Stomach (tissue), 9 donors: ENCODE results near the gene MACC1. TPM values are rescaled to one million over a fixed set of nuclear protein-coding genes. Genes with fewer than 3 reads are reported as not detected.

Experiments
- DNase-seq, 2 donors: peaks; one replicate each; pipeline versions ENCODE4 v3.0.0 to v3.0.0-alpha.2; 2013 to 2019
- H3K27ac ChIP-seq, 5 donors: fragments of 200-600 bp in 4 of 5; sonication (generic) in 4 of 5; one replicate each; pipeline ENCODE4 v1.5.1; 2013 to 2019; ENCODE audit warnings: mild to moderate bottlenecking in 1 of 5, moderate library complexity in 1 of 5
- H3K27me3 ChIP-seq, 3 donors: fragments of 200-600 bp; sonication (generic); one replicate each; pipeline ENCODE4 v1.5.1; 2017 to 2019; ENCODE audit warnings: mixed run types in 1 of 3
- H3K36me3 ChIP-seq, 4 donors: fragments of 200-600 bp; sonication (generic); 1 replicate in 3 of 4; 2 replicates in 1 of 4; pipeline ENCODE4 v1.5.1; 2016 to 2019
- H3K4me1 ChIP-seq, 4 donors: fragments of 200-600 bp; sonication (generic); one replicate each; pipeline ENCODE4 v1.5.1; 2016 to 2019
- H3K4me3 ChIP-seq, 4 donors: fragments of 200-600 bp; sonication (generic) in 3 of 4; one replicate each; pipeline ENCODE4 v1.5.1; 2016 to 2019; ENCODE audit warnings: mild to moderate bottlenecking in 1 of 4
- H3K9me3 ChIP-seq, 4 donors: fragments of 200-600 bp; sonication (generic); one replicate each; pipeline ENCODE4 v1.5.1; 2016 to 2019
- CTCF ChIP-seq, 7 experiments: fragments of 450-650 bp in 4 of 7; fragments of 200-600 bp in 3 of 7; sonication (generic) in 3 of 7; IDR thresholded peaks; one replicate each; pipeline ENCODE4 v1.5.1; 2016 to 2019; ENCODE audit warnings: antibody characterized with exemption in 7 of 7, control low read depth in 2 of 7, mild to moderate bottlenecking in 1 of 7
- EP300 ChIP-seq: sonication (generic); formaldehyde crosslinking; IDR thresholded peaks from one replicate; pipeline ENCODE4 v1.6.1; 2017; ENCODE audit warnings: antibody characterized with exemption
- POLR2A ChIP-seq, 4 donors: fragments of 450-650 bp; IDR thresholded peaks; one replicate each; pipeline ENCODE4 v1.6.1; 2016; ENCODE audit warnings: antibody characterized with exemption in 4 of 4, control low read depth in 2 of 4, mild to moderate bottlenecking in 1 of 4, moderate library complexity in 1 of 4
- POLR2AphosphoS5 ChIP-seq, 3 donors: sonication (generic); formaldehyde crosslinking; IDR thresholded peaks; one replicate each; pipeline ENCODE4 v1.6.1; 2016; ENCODE audit warnings: antibody characterized with exemption in 3 of 3
- WGBS, 5 donors: extraction: QIAGEN DNeasy Blood & Tissue Kit in 3 of 5; methylation state at CpG; one replicate each; pipeline versions ENCODE4 v1.1.5 to v1.1.7; 2013 to 2018; 5-methylcytosine and 5-hydroxymethylcytosine counted together
- intact Hi-C: fragments of 100-400 bp; cut with DNase I; formaldehyde crosslinking; loops from one replicate; pipeline ENCODE4 v1.15.1; 2023; ENCODE audit warnings: low total_unique reads
- polyA plus RNA-seq, 3 donors: library from polyadenylated mRNA; stranded (reverse); fragments of 200-250 nt; gene quantifications; one replicate each; pipeline ENCODE4 v1.2.3, GENCODE V29; 2013
- total RNA-seq, 5 donors: library from RNA; depleted of rRNA; stranded (reverse); fragments of >200 nt; gene quantifications; one replicate each; pipeline versions ENCODE4 v1.1.0 to v1.2.3, GENCODE V29; 2014 to 2016
- donor health status: healthy with polysubstance abuse.
- donor health status: Bipolar disorder and iron deficiency.
- donor health status: healthy.

The MACC1 gene
- total and polyA plus RNA-seq, 8 donors = 0.76 to 41.7 (median 2.2) TPM; not detected in 1

GRCh38 chr7:20193873-20194272 lies 23.3 kb downstream of the MACC1 start:
- no peak overlapping the region for H3K4me3 ChIP-seq
- no peak overlapping the region for H3K27ac ChIP-seq
- H3K9me3 ChIP-seq = peaks cover 0 to 9% (median 2%) of the 10 kb centered on the region in 4 donors
- H3K36me3 ChIP-seq = no peaks in the 10 kb centered on the region
- H3K4me1 ChIP-seq = peaks cover 0 to 27% (median 13%) of the 10 kb centered on the region in 4 donors
- H3K27me3 ChIP-seq = no peaks in the 10 kb centered on the region
- TF ChIP-seq EP300 (no peak), CTCF (IDR thresholded peaks at IDR 0.05) (no peak), POLR2AphosphoS5 (IDR thresholded peaks at IDR 0.05) (no peak), POLR2A (IDR thresholded peaks at IDR 0.05) (no peak)
- intact Hi-C loops = no loop called here
- WGBS, 5 donors = 84 to 96% (median 91%) methylated on average over 6 of the region's 6 CpGs
- no peak for DNase-seq

- H3K27me3 ChIP-seq = no peaks in the 10 kb centered on the region
- no peaks in the 10 kb centered on the region for H3K36me3 ChIP-seq
- no peak for TF ChIP-seq POLR2AphosphoS5 (IDR thresholded peaks at IDR 0.05)
- TF ChIP-seq EP300 = no peak
- TF ChIP-seq POLR2A (IDR thresholded peaks at IDR 0.05) = no peak
- no peak for TF ChIP-seq CTCF (IDR thresholded peaks at IDR 0.05)
- intact Hi-C loops = no loop called here
- H3K9me3 ChIP-seq = peaks cover 0 to 9% (median 2%) of the 10 kb centered on the region in 4 donors
- WGBS, 5 donors = 24 to 45% (median 43%) methylated on average over 1 of the region's 1 CpG
- peaks cover 0 to 22% (median 7%) of the 10 kb centered on the region in 4 donors for H3K4me1 ChIP-seq
- no peak overlapping the region for H3K27ac ChIP-seq
- DNase-seq = no peak
- no peak overlapping the region for H3K4me3 ChIP-seq
Measured at GRCh38 chr7:20193242-20193777, 23.9 kb downstream of the MACC1 start.

GRCh38 chr7:20191391-20191869 lies 25.8 kb downstream of the MACC1 start:
- no peak overlapping the region for H3K4me3 ChIP-seq
- peaks cover 0 to 6% (median 2%) of the 10 kb centered on the region in 4 donors for H3K4me1 ChIP-seq
- WGBS, 5 donors = 87 to 96% (median 95%) methylated on average over 11 of the region's 11 CpGs
- no peak for DNase-seq
- peaks cover 0 to 9% (median 2%) of the 10 kb centered on the region in 4 donors for H3K9me3 ChIP-seq
- no peak overlapping the region for H3K27ac ChIP-seq
- H3K27me3 ChIP-seq = no peaks in the 10 kb centered on the region
- intact Hi-C loops = no loop called here
- no peaks in the 10 kb centered on the region for H3K36me3 ChIP-seq
- TF ChIP-seq CTCF (IDR thresholded peaks at IDR 0.05) (no peak), EP300 (no peak), POLR2A (IDR thresholded peaks at IDR 0.05) (no peak), POLR2AphosphoS5 (IDR thresholded peaks at IDR 0.05) (no peak)

- peaks cover 0 to 9% (median 2%) of the 10 kb centered on the region in 4 donors for H3K9me3 ChIP-seq
- intact Hi-C loops = no loop called here
- no peaks in the 10 kb centered on the region for H3K36me3 ChIP-seq
- 24 to 36% (median 28%) methylated on average over 2 of the region's 2 CpGs for WGBS, 5 donors
- no peak for DNase-seq
- H3K27ac ChIP-seq = no peak overlapping the region
- peaks cover 0 to 6% (median 2%) of the 10 kb centered on the region in 4 donors for H3K4me1 ChIP-seq
- H3K4me3 ChIP-seq = no peak overlapping the region
- no peaks in the 10 kb centered on the region for H3K27me3 ChIP-seq
- TF ChIP-seq CTCF (IDR thresholded peaks at IDR 0.05) = no peak
- no peak for TF ChIP-seq EP300
- no peak for TF ChIP-seq POLR2AphosphoS5 (IDR thresholded peaks at IDR 0.05)
- no peak for TF ChIP-seq POLR2A (IDR thresholded peaks at IDR 0.05)
Measured at GRCh38 chr7:20190560-20191390, 26.4 kb downstream of the MACC1 start.
